ENCODE results near the gene OTOP3.
"Not testable (repeated sequence)": the region's sequence is repeated elsewhere in the genome, so short reads cannot be mapped to it uniquely, and the experiment has no call there.

The OTOP3 gene

DNA sequence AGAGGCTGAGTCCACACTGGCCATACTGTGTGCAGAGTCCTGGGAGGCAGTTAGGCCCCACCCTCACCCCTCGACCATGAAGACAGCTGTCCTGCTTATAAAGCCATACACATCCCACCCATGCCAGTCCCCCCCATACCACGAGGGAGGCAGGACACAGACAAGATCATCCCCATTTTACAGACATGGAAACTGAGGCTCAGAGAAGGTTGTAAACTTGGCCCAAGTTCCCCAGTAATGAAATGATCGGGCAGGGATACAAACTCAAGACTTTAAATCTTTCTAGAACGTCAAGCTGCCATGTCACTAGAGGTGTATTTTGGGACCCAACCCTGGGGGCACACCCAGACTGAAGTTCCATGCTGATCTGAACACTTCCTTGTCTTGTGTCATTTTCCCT lies 20.4 kb downstream of the OTOP3 start:
- no peak overlapping the region for H3K4me3 ChIP-seq
- no peak overlapping the region for H3K27ac ChIP-seq

DNA sequence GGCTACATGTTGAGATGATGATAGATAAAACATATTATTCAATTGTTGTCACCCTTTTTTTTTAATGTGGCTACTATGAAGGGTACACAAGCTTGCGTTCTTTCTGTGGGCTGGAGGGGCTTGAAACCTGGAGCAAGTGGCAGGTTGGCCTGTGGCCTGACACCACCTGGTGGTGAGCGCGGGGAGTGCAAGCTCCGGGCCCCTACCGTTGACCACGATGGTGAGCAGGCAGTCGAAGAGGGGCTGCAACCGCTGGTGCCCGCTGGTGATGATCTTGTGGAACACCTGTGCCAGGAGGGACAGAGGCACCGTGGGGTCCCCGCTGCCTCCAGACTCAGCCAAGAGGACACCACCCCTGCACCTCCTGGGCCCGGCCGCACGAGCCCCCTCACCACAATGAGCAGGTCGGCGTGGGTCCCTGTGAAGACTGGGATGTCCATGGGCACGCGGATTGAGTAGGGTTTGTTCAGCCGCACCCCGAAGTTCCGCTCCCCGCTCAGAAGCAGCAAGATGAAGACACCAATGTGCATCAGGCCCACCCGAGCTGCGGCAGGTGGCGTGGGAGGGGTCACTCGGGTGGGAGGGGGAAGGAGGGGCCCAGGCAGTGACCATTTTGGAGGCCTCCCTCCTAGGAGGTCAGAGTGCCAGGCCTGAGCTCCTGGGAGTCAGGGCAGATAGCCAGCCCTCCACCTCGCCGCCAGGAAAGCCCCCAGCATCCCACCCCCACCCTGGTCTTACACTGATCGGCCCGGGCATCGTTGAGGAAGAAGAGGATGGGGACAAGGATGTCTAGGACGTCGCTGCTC lies 22.4 kb downstream of the OTOP3 start:
- no peak overlapping the region for H3K4me3 ChIP-seq
- H3K27ac ChIP-seq, result no peak overlapping the region

DNA sequence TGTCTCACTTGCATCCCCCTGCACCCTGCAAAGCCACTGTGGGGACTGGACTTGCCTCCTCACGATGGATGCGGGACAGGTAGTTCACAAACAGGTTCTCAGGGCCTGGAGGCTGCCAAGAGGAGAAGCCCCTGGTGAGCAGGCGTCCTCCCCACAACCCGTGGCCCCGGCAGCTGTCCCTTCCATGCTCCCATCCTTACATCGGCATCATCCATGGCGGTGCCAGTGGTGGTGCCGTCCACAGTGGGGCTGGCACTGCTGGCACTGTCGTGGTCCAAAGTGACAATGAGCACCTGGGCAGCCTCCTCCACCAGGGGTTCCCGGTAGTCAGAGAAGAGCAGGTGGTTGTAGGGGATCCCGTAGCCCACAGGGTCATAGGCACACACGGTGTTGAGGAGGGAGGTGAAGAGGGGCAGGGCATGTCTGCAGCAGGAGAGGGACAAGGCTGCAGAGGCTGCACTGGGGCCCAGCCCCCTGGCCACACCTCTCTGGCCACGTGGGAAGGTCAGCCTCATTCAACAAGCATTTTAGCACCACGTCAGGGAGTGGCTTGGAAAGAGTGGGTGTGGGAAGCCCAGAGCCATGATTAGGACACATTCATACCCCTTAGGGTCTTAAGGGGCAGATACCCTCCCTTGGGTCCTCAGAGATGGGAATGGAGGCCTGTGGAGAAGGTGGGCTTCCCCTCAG lies 24.3 kb downstream of the OTOP3 start:
- no peak overlapping the region for H3K4me3 ChIP-seq
- H3K27ac ChIP-seq, result no peak overlapping the region

DNA sequence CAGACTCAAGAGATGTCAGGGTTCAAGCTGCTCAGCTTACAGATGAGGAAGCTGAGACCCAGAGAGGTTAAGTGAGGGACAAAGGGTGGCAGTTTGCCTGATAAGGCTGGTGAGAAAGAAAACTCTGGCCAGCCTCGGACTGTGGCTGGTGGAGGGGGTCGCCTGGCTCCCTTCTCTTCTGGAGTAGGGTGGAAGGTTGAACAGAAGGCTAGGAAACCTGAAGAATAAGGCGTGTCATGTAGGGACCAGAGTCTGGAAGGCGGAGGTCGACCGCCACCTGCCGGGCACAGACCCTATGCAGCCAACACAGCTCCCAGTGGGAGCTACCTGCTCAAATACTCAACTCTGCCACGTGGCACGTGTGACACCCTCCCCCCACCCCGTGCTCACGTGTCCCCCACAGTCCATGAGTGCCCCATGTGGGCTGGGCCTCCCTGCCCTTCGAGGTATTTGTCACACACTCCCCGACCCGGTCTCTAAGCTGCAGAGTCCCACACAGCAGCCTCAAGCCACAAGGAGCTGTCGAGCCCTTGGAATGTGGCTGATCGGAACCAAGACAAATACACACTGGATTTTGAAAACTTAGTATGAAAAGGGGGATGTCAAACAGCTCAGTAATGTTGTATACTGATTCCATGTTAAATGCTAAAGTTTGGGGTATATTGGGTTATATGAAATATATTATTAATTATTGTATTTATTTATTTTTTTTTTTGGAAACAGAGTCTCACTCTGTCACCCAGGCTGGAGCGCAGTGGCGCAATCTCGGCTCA lies 25.1 kb downstream of the OTOP3 start:
- Histone ChIP-seq H3K4me3 (no peak overlapping the region), H3K27ac (no peak overlapping the region)

DNA sequence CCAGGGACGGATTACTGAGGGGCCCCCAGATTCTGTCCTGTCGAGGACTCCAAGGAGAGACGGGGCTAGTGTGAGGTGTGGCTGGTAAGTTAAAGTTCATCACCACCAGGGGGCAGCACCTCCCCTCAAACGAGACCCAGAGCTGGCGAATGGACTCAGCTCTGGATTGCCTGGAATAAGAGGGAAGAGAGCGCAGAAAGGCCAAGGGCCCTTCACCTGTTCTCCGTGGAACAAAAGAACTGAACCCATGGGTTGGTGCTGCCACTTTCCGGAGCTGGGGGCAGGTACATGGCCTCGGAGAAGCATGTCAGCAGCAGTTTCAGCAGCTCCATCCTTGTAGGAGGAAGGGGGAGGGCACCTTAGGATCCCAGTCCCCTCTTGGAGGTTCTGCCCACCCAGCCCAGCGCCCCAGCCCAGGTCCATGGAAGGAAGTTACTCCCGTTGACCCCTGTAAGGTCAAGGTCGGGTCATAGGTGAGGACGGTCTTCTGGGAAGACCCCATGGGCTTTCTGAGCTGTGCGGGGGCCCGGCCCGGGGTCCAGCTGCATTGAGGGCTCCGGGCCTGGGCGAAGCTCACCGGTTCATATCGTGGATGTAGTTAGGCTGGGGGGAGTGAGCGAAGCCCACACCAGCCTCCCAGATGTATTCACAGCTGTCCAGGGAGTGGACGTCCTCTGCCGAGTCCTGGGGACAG lies 26.1 kb downstream of the OTOP3 start:
- Histone ChIP-seq H3K27ac (no peak overlapping the region), H3K4me3 (no peak overlapping the region)

DNA sequence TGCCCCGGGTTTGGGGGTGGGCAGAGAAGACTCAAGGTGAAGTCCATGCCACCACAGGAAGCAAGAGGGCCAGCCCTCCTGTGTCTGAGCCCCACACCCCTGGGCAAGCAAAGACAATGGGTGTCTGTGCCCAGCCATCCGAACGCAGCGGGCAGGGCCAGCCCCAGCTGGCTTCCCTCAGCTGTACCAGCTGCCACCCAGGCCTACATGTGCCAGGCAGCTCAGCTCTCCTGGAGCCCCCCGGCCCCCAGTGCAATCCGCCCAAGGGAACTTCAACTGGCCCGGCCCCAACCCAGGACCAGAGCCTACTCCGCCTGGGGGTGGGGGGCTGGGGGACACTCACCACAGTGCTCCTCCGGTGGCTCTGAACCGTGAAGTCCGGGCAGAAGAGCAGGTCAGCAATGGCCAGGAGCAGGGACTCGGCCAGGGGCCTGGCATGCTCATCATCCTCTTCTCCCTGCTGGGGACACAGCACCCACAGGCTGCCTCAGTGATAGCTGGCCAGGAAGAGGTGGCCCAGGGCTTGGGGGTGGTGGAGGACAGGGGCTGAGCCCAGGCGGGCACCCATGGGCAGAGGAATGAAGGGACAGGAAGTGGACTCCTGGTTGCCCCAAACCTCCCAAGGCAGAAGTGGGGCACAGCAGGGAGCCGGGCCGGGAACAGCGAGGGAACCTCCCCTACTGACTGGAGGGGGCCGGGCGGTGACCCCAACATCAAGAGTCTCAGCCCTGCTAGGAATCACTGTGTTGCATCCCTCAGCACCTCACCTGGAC lies 27.1 kb downstream of the OTOP3 start:
- H3K27ac ChIP-seq, result no peak overlapping the region

DNA sequence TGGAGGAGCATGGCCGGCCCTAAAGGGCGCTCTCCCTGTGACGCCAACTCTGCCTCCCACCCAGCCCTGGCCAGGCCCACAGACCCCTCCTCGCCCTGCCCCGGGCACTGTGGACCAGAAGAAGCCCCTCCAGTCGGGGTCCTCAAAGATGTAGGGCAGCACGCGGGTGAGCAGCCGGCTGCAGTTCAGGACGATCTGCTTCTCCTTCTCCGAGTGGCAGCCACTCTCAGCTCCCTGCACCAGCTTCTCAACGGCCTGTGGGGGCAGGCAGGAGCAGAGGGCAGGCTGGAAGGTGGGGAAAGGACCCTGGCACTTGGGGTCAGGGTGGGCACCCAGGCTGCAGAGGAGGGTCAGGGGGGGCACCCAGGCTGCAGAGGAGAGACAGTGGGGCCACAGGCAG lies 28.0 kb downstream of the OTOP3 start:
- Histone ChIP-seq H3K27ac (no peak overlapping the region), H3K4me3 (no peak overlapping the region)

More for the DNA sequence above, 27.1 kb downstream of the OTOP3 start:
- H3K4me3 ChIP-seq, result no peak overlapping the region

DNA sequence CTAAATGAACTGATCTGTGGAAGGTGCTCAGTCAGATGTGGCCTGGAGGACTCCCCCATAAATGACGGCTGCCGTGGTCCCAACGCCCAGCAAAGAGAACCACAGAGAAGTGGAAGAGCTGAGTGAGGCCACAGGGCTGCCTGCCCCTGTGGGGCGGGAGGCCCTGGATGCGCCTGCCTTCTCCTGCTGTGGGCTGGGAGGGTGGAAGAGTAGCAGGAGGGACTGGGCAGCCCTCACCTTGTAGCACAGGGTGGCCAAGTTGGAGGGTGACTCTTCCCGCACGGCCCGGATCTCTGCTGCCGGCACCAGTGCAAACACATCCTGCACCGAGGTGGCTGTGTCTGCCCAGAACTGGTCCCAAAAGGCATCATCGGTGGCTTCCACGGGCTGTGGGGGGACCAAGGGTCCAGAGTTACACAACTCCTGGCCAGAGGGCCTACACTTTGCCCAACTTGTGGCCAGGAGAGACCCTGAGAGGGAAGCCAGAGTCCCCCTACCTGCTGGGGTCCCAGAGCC lies 28.6 kb downstream of the OTOP3 start:
- no peak overlapping the region for H3K27ac ChIP-seq
- no peak overlapping the region for H3K4me3 ChIP-seq

DNA sequence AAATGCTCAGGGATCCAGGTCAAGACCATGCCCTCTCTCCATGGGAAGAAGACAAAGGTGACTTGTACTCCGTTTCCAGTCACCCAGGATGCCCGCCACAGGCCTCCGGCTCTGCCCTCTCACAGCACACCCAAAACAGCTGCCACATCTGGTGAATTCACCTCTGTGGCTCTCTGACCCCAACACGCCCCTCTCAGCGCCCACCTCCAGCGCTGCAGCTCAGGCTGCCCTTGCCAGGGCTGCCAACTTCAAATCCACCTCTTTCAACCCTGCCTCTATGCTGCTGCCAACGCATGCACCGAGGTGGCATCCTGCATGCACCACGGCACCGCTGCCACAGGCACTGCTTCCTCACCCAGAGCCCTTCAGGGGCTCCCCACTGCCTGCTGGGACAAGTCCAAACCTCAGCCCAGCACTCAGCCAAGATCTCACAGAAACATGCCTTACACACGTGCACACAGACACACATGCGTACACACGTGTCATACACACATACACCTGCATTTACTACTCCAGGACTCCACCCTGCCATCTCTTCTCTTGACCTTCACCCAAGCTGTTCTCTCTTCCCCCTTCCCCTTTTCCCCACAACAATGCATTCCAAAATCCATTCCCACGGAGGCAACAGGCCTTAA lies 29.4 kb downstream of the OTOP3 start:
- Histone ChIP-seq H3K4me3 (no peak overlapping the region), H3K27ac (no peak overlapping the region)

DNA sequence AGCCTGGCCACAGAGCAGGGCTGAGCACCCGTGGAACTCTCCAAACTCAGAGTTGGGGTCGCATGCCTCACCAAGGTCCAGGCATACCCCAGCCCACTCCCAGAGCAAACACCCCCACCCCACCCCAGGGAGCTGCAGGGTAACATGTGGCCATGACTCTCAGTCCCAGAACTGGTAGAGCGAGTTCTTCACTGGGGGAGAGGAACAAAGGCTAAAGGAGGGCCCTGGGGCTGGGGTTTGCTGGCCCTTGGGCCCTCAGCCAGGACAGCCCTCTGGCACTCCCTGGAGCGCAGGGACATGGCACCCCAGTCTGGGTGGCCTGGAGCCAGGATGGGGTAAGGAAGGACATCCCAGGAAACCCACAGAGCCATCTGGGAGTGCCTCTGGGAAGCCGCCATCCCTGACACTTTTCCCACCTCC lies 32.7 kb downstream of the OTOP3 start:
- Histone ChIP-seq H3K27ac (no peak overlapping the region), H3K4me3 (no peak overlapping the region)

DNA sequence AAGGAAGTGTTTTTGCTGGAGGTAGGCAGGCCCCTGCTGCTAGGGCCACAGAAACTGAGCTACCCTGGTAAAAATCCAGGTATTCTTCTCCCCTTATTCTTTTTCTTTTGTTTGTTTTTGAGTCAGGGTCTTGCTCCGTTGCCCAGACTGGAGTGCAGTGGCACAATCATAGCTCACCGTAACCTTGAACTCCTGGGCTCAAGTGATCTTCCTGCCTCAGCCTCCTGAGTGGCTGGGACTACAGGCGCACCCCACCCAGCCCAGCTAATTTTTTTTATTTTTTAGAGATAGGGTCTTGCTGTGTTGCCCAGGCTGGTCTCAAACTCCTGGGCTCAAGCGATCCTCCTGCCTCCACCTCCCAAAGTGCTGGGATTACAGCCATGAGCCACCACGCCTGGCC lies 33.8 kb downstream of the OTOP3 start:
- H3K4me3 ChIP-seq, H3K27ac ChIP-seq: not testable (repeated sequence)

DNA sequence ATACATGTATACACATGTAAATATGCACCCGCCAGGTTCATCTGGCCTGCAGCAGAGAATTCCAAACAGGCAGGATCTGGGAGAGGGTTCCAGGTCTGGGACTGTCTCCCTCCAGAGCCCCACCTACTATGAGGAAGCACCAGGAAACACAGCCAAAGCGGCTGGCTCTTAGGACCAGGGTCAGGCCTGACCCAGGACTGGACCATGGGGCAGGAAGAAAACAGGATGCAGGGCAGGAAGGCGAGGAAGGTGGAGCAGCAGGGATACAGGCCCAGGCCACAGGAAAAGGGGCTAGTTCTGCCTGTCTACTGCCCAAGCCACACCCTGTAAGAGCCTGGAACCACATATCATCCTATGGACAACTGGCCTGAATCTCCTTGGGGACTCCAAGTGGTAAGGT lies 34.7 kb downstream of the OTOP3 start:
- Histone ChIP-seq H3K27ac (peak overlapping the region in 1 of 21 experiments; percentile 50), H3K4me3 (no peak overlapping the region)

DNA sequence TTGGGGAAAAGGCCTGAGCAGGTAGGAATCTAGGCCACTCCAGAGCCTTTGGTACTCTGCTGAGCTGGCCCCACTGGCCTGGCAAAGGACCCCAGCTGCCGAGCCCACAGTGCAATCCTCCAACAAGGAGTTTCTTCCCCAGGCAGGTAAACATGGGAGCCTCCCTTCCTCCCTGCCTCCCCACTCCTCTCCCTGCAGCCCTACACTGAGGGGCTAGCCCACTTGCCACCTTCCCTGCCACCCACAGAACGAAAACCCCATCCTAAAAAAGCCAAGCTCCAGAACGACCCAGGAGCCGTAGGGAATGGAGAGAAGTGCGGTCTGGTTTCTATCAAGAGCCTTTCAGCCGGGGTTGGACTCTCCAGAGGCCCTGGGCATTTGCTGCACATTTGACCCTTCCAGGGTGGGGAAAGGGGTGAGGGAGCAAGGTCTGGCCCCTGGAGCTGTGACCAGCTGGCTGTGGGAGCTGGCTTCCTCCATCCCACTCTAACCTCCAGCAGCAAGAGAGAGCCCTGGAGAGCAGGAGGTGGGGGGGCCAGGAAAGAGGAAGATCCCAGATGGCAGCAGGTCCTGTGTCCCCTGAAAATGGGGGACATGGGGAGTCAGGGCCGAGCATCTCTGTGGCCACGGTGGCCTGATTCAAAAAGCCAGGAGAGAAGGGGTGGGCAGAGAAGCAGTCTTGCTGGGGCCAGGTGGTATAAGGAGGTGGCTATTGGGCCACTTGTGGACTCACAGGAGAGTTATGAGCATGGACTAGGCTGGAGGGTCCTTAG lies 35.6 kb downstream of the OTOP3 start:
- peak overlapping the region in 7 of 21 experiments; percentile 2 to 72 (median 50) for H3K27ac ChIP-seq
- H3K4me3 ChIP-seq, result peak overlapping the region in 3 of 7 experiments; percentile 44 to 59 (median 49)

DNA sequence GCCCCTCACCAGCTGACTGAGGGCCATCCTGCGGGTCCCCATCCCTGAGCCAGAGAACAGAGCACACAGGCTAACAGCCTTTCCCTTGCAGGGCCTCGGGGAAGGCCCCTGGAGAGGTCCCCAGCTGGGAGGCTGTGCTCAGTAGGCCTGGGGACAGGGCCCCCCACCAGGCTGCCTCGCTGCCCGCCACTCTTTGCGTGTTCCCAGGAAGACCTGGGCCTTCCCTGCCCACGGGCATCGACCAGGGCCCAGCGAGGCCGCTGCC lies 36.1 kb downstream of the OTOP3 start:
- peak overlapping the region in 6 of 7 experiments; percentile 38 to 59 (median 48) for H3K4me3 ChIP-seq
- H3K27ac ChIP-seq, result peak overlapping the region in 6 of 21 experiments; percentile 2 to 71 (median 46)

DNA sequence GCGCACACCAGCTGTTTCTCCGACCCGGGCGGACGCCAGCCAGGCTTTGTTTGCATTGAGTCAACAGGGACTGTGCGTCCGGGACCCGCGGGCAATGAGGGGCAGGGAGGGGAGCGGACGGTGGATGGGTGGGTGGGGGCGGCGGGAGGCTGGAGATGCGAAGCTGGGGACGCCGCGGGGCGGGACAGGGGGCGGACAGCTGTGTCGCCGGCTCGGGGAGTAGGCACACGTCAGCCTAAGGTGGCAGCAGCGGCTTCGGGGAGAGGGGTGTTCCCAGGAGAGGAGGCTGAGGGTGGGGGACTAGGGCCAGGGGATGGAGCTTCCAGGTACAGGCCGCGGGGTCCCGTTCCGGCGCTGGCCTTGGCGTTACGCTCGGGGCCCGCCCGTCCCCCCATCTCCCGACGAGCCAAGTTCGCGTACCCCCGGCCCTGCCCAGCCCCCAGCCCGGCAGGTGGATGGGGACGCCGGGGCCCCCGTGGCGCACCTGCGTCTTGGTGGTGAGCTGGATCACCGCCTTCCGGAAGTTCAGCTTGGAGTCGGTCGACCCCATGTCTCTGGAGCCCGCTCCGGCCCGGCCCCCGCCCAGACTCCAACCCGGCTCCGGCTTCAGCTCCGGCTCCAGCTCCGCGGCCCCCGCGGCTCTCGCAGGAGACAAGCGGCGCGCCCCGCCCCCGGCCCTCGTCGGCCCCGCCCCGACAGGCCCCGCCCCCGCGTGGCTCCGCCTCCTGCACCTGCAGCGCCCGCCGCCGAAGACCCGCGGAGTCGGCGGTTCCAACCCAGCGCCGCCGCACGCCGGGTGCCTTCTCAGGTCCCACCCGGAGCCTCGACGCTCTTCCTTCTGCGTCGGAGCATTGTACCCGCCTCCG lies 36.6 kb downstream of the OTOP3 start, which contains the start of gene HID1:
Gene HID1 (minus strand): TSS at position 653 of the 866 bp plus-strand sequence. CDS start 103 bp downstream, at position 550.
- peak within 1 kb of the TSS in 11 of 21 experiments; percentile 2 to 71 (median 33) for H3K27ac ChIP-seq
- peak within 1 kb of the TSS; percentile 38 to 59 (median 47) for H3K4me3 ChIP-seq

DNA sequence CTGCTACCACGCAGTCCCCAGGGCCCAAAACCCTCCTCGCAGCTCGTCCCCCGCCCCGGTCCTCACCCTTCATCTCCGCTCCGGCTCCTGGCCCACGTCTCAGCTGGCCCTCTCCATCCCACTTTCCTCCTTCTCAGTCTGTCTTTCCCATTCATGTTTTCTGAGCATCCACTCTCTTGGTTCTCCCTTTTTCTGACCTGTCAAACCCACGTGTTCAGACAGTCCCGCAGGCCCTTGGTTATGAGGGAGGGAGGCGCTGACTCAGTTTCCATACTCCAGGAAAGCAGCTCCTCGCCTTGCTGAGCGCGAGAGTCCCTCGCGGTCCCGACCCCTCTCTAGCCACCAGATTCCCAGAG lies 37.3 kb downstream of the OTOP3 start:
- Histone ChIP-seq H3K4me3 (peak overlapping the region; percentile 38 to 59 (median 47)), H3K27ac (no peak overlapping the region)

DNA sequence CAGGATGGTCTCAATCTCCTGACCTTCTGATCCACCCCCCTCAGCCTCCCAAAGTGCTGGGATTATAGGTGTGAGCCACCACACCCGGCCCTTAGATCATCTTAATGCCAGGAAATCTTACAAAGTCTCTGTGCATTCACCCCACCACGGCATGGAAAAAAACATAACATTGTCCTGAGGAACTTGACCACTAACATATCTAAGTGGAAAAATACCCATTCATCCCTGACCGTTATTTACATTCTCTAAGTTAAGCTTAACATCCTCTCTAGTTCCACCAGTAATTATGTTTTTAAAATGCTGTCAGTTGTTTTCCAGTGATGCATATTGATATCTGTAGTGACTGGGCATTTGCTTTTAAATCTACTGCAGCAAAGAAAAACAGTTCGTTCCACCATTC lies 40.2 kb downstream of the OTOP3 start:
- H3K4me3 ChIP-seq, result no peak overlapping the region
- H3K27ac ChIP-seq, result no peak overlapping the region

Measured in skin epidermis (tissue), 12 donors.